Neural progenitor cell (in vitro differentiated cells): ENCODE measurements around the gene HLA-DQB2.

Source experiments
- CTCF ChIP-seq: fragments of 200-600 bp; sonication (generic); IDR thresholded peaks from 2 replicates; pipeline ENCODE4 v1.5.1; 2017; ENCODE audit warnings: antibody characterized with exemption, mild to moderate bottlenecking
- EZH2phosphoT487 ChIP-seq: fragments of 200-600 bp; sonication (generic); IDR thresholded peaks from 2 replicates; pipeline ENCODE4 v1.6.1; 2017; ENCODE audit warnings: antibody characterized with exemption

- TF ChIP-seq CTCF, result no peak
- TF ChIP-seq EZH2phosphoT487, result no peak
Measured at GRCh38 chr6:32774426-32774825, 11.1 kb upstream of the HLA-DQB2 start.
